Measurements from ENCODE around the gene PROCA1.
"Not testable (repeated sequence)": the region's sequence is repeated elsewhere in the genome, so short reads cannot be mapped to it uniquely, and the experiment has no call there.

The PROCA1 gene

DNA sequence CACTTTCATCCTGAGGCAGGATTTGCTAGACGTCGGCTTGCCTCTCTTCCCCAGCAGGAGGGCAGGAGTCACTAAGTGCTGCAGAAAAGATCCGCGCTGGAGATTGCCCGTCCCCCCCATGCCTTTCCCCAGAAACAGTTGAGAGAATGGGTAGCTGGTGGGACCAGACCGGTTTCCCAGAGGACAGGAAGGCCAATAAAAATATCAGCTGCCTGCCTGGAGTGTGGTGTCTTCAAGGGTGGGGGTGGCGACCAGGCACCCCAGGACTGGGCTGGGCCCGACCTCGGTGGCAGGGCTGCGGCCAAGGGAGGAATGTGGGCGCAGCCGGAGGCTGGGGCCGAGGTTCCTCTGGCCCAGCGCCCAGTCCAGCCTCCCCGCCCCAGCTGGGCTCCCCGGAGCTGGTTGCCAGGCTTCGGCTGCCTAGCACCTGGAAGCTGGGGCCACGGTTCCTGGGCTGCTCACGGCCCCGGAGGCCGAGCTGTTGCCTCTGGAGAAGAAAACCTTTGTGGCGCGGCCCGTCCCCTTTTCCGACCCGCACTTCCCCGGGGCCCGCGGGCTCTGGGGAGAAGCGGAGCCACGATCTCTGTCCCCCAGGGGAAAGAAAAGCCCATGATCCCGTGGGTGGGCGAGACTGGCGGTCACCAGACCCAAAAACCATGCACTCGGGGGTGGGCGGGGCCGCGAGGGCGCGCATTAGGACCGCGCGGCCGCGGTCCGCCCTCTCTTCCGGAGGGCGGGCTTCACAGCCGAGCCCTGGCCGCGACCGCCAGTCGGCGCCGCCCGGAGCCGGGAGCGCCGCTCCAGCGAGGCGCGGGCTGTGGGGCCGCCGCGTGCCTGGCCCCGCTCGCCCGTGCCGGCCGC lies 31.8 kb upstream of the PROCA1 start, which contains the start of gene TRAF4:
Gene TRAF4 (plus strand): TSS at position 769 of the 861 bp plus-strand sequence. CDS start 102 bp downstream, outside the sequence.
- DNase-seq = no peak

DNA sequence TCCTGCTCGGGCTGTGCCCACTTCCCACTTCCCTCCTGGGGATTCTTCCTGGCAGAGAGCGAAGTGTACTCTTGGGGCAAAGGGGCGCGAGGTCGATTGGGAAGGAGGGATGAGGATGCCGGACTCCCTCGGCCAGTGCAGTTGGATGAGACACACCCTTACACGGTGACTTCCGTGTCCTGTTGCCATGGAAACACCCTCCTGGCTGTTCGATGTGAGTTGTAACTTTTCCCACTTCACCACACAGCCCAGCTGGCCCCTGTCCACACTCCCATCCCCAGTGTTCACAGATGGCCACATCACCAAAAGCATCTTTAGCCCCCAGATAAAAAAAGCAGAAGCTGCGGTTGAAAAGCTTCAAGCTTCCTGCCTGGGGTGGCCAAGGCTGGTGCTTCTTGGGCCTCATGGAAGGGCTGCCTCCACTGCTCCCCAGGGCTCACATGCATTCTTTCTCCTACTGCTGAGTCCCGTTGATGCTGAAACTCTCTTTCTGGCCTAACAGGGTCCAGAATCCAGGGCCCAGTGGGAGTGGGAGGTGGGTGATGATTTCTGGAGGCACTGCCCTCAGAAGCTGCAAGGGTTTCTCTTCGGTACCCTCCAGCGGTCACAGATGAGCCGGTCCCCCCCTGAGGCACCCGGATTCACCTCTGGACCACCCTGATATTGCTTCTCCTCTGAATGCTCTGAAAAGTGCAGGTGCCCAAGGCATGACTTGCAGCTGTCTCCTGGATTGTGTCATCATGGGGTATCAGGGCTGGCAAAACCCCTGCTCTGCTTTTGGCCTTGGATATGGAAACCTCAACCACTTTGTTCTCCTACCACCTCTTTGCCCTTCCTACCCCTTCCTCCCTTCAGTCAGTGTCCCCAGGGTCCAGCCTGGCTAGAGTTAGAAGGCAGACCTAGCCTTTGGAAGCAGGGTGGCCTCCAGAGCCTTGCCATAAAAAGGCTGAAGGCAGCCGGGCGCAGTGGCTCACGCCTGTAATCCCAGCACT lies 30.0 kb upstream of the PROCA1 start:
- no peak for DNase-seq

DNA sequence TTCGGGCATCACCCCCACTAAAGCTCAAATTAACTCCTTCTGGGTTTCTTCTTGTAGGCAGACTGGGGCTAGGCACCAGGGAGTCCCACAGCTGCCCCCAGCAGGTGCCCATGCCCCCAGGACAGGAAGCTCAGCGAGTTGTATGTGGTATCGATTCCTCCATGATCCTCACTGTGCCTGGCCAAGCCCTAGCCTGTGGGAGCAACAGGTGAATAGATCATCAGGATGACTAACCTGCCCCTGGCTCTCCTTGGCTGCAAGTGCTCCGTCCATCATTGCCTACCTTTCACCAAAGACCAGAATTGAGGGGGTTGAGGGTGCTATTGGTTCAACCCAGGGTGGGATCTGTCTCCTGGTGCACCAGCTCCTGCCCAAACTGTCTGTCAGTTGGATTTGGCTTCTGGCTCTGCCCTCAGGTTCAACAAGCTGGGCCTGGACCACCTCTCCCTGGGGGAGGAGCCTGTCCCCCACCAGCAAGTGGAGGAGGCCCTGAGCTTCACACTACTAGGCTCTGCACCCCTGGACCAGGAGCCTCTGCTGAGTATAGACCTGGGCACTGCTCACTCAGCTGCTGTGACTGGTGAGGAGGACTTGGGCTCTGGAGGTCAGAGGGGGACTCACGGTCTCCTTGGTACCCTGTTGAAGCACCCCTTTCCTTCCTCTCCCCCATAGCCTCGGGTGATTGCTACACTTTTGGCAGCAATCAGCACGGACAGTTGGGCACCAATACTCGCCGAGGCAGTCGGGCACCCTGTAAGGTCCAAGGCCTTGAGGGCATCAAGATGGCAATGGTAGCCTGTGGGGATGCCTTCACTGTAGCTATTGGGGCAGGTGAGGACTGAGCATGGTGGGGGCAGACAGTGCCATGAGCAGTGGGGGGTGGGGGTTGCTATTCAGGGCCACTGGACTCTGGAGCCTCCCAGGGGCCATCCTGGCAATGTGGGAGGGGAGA lies 29.0 kb upstream of the PROCA1 start:
- no peak for DNase-seq

DNA sequence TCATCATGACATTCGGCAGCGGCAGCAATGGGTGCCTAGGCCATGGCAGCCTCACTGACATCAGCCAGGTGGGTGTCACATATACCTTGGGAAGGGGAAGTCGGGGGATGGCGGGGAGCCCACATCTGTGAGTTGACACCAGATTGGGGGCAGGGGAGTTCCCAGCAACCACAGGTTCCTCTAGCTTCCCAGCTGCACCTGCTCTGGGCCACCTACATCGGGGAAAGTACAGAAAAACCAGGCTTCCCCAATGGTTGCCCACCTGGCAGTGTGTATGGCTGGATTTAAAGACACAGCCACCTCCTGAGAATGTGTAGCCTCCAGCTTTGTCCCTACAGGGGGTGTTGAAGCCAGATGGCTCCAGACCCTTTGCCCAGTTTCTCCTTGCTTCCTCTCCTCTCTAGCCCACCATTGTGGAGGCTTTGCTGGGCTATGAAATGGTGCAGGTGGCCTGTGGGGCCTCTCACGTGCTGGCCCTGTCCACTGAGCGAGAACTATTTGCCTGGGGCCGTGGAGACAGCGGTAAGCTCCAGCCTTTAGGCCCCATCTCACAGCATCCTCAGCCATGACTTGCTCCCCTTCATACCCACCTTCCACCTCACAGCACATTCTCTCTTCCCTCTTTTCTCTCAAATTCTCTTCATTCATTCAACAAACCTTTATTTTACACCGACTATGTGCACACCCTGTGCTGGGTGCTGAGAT lies 27.1 kb upstream of the PROCA1 start:
- no peak for DNase-seq

DNA sequence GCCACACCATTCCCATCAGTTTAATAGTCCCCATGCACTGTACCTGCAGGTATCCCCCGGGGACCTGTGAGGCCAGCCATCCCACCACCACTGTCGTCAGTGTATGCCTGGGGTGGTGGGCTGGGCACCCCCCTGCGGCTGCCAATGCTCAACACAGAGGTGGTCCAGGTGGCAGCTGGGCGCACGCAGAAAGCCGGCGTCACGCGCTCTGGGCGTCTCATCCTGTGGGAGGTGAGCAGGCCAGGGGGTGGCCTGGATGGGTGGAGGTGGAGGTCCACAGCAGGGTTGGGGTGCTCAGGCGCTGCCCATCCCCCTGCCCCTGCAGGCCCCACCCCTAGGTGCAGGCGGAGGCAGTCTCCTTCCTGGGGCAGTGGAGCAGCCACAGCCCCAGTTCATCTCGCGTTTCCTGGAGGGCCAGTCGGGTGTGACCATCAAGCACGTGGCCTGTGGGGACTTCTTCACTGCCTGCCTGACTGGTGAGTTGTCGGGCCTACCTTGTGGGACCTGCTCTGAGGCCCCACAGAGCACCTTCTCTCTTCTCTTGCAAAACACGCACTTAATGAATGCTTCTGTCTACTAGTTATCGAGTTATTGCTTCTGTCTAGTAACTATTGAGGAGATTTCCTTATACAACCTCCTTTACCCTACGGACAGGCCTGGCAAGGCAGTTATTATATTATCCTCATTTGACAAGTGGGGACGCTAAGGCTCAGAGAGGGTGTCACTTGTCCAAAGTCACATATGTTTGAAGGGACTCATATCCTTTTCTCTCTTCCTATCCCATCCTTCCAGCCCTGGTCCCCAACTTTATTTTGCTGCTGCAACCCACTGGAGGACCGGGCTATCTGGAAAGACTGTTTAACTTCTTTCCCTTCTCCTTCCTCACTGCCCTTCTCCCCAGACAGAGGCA lies 26.3 kb upstream of the PROCA1 start:
- DNase-seq = no peak

DNA sequence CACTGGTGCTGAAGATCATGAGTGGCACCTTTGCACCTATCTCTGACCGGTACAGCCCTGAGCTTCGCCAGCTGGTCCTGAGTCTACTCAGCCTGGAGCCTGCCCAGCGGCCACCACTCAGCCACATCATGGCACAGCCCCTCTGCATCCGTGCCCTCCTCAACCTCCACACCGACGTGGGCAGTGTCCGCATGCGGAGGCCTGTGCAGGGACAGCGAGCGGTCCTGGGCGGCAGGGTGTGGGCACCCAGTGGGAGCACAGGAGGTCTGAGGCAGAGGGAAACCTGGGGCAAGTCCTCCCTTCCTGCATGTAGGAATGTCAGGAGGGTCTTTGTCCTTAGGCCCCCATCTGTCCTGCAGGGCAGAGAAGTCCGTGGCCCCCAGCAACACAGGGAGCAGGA lies 25.6 kb upstream of the PROCA1 start:
- no peak for DNase-seq

DNA sequence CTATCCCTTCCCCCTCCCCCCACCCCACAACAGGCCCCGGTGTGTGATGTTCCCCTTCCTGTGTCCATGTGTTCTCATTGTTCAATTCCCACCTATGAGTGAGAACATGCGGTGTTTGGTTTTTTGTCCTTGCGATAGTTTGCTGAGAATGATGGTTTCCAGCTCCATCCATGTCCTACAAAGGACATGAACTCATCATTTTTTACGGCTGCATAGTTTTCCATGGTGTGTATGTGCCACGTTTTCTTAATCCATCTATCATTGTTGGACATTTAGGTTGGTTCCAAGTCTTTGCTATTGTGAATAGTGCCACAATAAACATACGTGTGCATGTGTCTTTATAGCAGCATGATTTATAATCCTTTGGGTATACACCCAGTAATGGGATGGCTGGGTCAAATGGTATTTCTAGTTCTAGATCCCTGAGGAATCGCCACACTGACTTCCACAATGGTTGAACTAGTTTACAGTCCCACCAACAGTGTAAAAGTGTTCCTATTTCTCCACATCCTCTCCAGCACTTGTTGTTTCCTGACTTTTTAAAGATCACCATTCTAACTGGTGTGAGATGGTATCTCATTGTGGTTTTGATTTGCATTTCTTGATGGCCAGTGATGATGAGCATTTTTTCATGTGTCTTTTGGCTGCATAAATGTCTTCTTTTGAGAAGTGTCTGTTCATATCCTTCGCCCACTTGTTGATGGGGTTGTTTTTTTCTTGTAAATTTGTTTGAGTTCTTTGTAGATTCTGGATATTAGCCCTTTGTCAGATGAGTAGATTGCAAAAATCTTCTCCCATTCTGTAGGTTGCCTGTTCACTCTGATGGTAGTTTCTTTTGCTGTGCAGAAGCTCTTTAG lies 24.5 kb upstream of the PROCA1 start:
- not testable (repeated sequence) for DNase-seq

DNA sequence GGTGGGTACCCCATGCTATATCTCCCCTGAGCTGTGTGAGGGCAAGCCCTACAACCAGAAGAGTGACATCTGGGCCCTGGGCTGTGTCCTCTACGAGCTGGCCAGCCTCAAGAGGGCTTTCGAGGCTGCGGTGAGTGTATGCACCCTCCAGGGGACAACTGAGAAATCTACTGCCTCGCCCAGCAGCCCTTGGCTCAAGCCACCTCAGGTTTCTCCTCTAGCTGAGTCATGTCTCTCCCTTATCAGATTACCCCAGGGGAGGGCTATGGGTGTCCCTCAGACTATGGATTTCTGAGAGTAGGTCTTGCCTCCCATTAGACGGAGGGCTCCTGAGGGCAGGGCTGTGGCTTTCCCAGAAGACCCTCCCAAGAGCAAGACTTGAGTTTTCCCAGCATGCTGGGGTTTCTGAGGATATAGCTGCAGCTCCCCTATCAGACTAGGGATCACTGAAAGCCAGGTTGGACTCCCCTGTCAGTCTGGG lies 23.6 kb upstream of the PROCA1 start:
- DNase-seq = no peak

DNA sequence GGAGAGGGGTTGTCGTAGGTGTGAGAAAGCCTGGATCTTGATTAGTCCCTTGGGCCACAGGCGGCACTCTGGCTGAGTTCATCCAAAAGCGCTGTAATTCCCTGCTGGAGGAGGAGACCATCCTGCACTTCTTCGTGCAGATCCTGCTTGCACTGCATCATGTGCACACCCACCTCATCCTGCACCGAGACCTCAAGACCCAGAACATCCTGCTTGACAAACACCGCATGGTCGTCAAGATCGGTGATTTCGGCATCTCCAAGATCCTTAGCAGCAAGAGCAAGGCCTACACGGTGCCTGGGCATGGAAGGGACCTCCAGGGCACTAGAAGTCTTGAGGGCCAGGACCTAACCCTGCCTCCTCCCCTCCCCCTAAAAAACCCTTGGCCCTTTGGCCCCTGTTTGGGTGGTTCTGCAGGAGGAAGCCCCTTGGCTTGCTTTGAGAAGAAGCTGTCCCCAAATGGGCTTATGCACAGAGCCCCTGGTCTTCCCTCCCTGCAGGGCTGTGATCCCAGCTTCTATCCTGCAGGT lies 23.1 kb upstream of the PROCA1 start:
- DNase-seq = no peak

DNA sequence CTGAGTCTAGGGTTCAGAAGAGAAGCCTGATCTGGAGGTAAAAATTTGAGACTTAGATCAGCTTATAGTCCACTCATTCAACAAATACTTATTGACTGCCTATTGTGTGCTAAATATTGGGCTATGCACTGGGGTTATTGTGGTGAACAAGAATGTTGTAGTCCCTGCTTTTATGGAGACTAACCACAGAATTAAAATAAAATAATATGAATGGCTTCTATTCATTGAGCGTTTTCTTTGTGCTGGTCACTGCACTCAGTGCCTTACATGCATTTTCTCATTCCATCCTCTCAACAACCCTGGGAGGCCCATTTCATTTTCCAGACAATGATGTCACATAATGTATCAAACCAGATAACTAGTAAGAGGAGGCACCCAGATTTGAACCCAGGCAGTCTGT lies 21.7 kb upstream of the PROCA1 start:
- no peak for DNase-seq

DNA sequence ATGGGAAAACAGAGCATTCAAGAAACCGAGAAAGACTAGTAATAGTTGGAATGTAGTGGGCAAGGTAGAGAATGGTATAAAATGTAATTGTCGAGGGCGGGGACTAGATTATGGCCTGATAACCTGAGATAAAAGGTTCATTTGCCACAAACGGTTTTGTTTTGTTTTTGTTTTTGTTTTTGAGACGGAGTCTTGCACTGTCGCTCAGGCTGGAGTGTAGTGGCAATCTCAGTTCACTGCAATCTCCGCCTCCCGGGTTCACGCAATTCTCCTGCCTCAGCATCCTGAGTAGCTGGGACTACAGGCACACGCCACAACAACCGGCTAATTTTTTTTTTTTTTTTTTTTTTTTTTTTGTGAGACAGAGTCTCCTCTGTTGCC lies 18.3 kb upstream of the PROCA1 start:
- no peak for DNase-seq

DNA sequence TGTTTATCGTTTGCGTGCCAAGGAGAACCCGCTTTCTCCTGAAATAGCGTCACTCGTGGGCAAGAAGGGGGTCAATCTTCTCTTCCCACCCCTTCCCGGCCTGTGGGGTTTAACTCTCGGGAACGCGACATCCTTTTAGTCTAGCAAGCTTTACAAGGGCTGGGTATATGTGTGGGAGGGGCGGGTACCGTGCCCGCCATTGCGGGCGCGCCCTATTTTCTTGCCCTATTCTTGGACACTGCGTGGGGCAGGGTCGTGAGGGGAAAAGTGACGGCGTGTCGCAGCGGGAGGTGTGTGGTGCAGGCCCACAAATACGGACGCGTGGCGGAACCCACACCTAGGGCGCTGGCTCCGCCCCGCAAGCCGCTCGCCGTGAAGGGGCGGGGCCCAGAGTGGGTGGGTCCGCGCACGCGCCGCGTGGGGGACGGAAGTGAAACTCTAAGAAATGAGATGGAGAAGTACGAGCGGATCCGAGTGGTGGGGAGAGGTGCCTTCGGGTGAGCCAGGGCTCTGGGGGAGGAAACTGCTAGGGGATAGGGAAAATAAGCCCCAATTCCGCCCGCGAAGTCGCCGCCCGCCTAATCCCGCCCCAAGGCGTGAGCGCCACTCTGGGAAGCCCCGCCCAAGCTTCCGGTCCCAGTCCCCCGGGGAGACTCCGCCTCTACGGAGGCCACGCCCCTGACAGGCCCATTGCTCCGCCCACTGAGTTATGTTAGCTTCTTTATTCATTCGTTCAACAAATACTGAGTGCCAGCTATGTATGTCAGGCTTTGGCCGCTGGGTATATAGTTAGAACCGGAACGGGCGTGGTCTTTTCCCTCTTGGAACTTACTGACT lies 16.9 kb upstream of the PROCA1 start, which contains the start of gene NEK8:
Gene NEK8 (plus strand): TSS at position 425 of the 837 bp plus-strand sequence. CDS start 26 bp downstream, at position 451.
- DNase-seq = no peak

DNA sequence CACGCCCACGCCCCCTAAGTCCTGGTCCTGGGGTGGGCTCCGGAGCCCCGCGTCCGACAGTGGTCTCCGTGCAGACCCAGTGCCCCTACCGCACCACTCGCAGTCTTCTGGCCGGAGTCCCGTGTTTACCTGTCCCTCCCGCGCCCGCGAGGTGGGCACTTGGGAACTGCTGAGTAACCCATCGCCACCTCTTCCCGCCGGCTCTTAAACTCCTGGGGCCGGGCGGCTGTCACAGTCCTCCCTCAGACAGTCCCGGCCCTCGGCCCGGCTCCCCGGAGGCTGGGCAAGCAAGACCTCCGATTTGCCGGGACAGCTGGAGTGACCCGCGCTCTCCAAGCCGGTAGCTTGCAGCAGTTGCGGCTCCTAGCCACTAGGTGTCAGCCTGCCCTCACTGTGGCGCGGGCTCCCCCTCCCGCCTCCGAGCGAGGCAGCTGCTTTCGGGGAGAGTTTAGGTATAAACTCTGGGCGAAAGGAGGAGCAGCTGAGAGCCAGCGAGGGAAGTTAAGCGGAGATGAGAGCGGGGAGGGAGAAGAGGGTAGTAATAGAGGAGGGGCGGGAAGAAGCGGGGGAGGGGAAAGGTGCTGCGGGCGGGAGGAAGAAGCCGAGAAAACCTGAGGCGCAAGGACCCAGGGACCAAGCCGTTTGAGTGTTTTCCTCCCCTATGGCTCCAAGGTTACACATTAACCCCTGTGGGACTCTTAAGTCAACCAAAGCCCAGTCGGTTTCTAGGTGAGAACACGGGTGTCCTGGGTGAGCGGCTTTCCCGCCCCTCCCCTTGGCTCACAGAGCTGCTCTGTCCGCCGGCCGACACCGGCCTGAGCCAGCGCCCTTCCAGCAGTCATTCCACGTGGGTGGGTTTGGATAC lies 15.2 kb upstream of the PROCA1 start:
- DNase-seq = peak; percentile 81

DNA sequence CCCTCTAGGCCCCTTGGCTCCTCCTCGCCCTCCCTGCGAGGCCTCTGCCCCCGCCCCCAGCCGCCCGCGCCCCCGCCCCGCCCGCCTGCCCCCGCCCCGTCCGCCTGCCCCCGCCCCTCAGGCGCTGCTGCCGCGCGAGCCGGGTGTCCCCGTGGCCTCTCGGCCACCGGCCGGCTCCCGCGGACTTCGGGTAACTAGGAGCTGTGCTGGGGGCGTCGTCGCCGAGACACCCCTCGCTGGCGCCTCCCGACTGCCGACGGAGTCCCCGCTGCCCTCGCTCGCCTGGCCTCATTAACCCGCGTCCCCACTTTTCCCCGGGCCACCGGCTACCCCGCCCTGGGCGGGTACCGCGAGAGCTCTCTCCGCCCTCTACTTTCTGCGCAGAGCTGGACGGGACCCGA lies 14.5 kb upstream of the PROCA1 start, which contains the start of gene TLCD1:
Gene TLCD1 (minus strand): TSS at position 8 of the 401 bp plus-strand sequence. CDS start 136 bp downstream, outside the sequence.
- no peak for DNase-seq

DNA sequence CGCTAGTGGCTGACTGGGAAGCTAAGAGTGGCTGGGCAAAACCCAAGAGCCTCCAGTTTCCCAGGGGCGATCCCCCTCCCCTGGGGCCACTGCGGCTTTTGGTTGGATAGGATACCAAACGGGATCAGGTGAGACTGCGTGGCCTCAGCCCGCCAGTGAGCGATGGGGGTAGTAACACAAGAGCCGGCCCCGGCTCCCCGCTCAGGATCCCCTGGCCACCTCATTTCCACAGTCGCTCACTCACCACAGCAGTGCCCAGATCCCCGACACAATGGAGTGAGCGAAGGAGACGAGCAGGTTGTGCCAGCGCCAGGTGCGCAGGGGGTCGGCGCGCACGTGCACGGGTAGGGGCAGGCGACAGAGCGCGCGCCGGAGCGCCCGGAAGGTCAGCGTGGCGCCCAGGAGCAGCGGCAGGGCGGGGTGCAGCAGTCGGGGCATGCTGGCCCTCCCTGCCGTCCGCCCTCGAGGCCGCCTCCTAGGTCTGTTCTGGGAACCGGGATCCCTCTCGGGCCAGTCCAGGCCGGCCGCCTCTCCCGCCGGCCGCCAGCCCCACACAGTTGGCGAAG lies 14.1 kb upstream of the PROCA1 start:
- DNase-seq = peak; percentile 48

DNA sequence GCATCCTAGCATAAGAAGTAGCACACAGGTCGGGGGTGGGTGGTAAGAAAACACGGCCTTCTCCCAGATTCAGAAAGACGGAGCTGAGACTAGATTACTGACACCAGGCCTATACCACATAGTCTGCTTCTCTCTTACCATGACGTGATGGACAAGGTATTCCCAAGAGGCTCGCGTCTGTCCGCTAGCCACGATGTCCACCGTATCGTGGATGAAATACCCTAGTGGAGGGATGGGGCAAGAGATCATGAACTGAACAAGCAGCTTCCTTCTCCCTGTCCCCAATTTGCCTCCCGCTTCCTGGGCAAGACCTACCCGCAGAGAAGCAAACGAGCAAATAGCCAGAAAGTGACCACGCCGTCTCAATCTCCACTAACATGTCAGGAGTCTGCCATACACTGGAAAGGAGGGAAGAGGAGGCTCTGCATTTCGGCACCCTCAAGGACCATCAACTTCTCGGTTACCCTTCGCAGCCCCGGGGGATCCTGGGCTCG lies 13.5 kb upstream of the PROCA1 start:
- DNase-seq = no peak
